H1 (cell line): ENCODE data around the gene CCL24. TPM values are rescaled to one million over a fixed set of nuclear protein-coding genes. Genes with fewer than 3 reads are reported as not detected.

Source experiments
- CTCF ChIA-PET: fragments of 300-600 bp; sonication (Branson Sonifier 250); formaldehyde crosslinking; loops from one replicate; lab custom pipeline; 2021; ENCODE audit not compliant: partially characterized antibody; lab: Charles Lee
- POLR2A ChIA-PET: fragments of 300-600 bp; sonication (Branson Sonifier 250); formaldehyde crosslinking; loops from one replicate; lab custom pipeline; 2021; ENCODE audit warnings: inconsistent platforms; ENCODE audit not compliant: partially characterized antibody; lab: Charles Lee
- DNase-seq, 2 experiments: peaks; one replicate each; pipeline versions ENCODE4 v3.0.0 to v3.0.0-alpha.2; 2010 to 2022; ENCODE audit warnings: low spot score in 2 of 2, low read depth in 1 of 2, mixed read lengths in 1 of 2
- FAIRE-seq: peaks from 2 replicates; lab custom pipeline; 2011; peaks lifted over from hg19 to GRCh38; lab: Jason Lieb, UNC
- H2AFZ ChIP-seq: 2 replicates; pipeline ENCODE4 v1.8.1; 2012; ENCODE audit warnings: low read length, inconsistent platforms
- H2AK5ac ChIP-seq: 2 replicates; pipeline ENCODE4 v1.6.1; 2013; ENCODE audit warnings: low read depth, low read length
- H2BK120ac ChIP-seq: replicated peaks from 2 replicates; pipeline ENCODE3; 2013; ENCODE audit warnings: low read depth, low read length, inconsistent platforms
- H2BK12ac ChIP-seq: 2 replicates; pipeline ENCODE4 v1.6.1; 2013; ENCODE audit warnings: low read depth, low read length
- H2BK15ac ChIP-seq: 2 replicates; pipeline ENCODE4 v1.6.1; 2013; ENCODE audit warnings: low read length
- H2BK20ac ChIP-seq: 2 replicates; pipeline ENCODE4 v1.6.1; 2013; ENCODE audit warnings: low read length
- H2BK5ac ChIP-seq: 2 replicates; pipeline ENCODE4 v1.6.1; 2013; ENCODE audit warnings: low read depth, low read length
- H3K14ac ChIP-seq: 2 replicates; pipeline ENCODE4 v1.6.1; 2013; ENCODE audit warnings: inconsistent platforms; ENCODE audit not compliant: insufficient read length
- H3K18ac ChIP-seq: 2 replicates; pipeline ENCODE4 v1.6.1; 2013; ENCODE audit warnings: low read length; ENCODE audit errors: extremely low read depth
- H3K23ac ChIP-seq: 2 replicates; pipeline ENCODE4 v1.6.1; 2013; ENCODE audit warnings: inconsistent platforms; ENCODE audit not compliant: insufficient read length
- H3K23me2 ChIP-seq: 2 replicates; pipeline ENCODE4 v1.6.1; 2013; ENCODE audit warnings: low read depth, low read length
- H3K27ac ChIP-seq: 2 replicates; pipeline ENCODE4 v1.6.1; 2011; ENCODE audit warnings: low read depth, low read length, inconsistent platforms
- H3K27me3 ChIP-seq, 4 experiments: replicated peaks in 1 of 4; 1 replicate in 1 of 4; 2 replicates in 3 of 4; pipeline versions ENCODE4 v1.6.1 to v1.8.1; 2011 to 2013; ENCODE audit warnings: low read length in 3 of 4, mild to moderate bottlenecking in 3 of 4, inconsistent platforms in 2 of 4, mixed read lengths in 2 of 4, moderate library complexity in 1 of 4; ENCODE audit not compliant: control insufficient read depth in 3 of 4, insufficient read depth in 3 of 4; ENCODE audit errors: extremely low read depth in 1 of 4
- H3K36me3 ChIP-seq, 4 experiments: 2 replicates each; pipeline versions ENCODE4 v1.6.1 to v1.8.1; 2011 to 2013; ENCODE audit warnings: mild to moderate bottlenecking in 4 of 4, low read length in 3 of 4, moderate library complexity in 2 of 4, control low read depth in 1 of 4, inconsistent platforms in 1 of 4; ENCODE audit not compliant: insufficient read depth in 4 of 4, control insufficient read depth in 2 of 4
- H3K4ac ChIP-seq: replicated peaks from 2 replicates; pipeline ENCODE3; 2013; ENCODE audit warnings: low read length, low read depth, mixed read lengths, inconsistent platforms; ENCODE audit not compliant: insufficient read length
- H3K4me1 ChIP-seq, 4 experiments: replicated peaks in 1 of 4; 1 replicate in 1 of 4; 2 replicates in 3 of 4; pipeline versions ENCODE4 v1.6.1 to v1.8.1; 2011 to 2013; ENCODE audit warnings: low read length in 3 of 4, inconsistent platforms in 2 of 4, mixed read lengths in 1 of 4; ENCODE audit not compliant: insufficient read depth in 4 of 4, control insufficient read depth in 3 of 4
- H3K4me2 ChIP-seq, 2 experiments: 2 replicates each; pipeline versions ENCODE4 v1.6.1 to v1.8.1; 2011 to 2013; ENCODE audit warnings: low read depth in 2 of 2, low read length in 2 of 2, control low read depth in 1 of 2, inconsistent platforms in 1 of 2, mild to moderate bottlenecking in 1 of 2; ENCODE audit not compliant: insufficient read depth in 1 of 2
- H3K4me3 ChIP-seq, 4 experiments: fragments of 200-600, 300-600 bp in 1 of 4; sonication (generic), shearing (Covaris generic), sonication (Bioruptor Twin) in 1 of 4; 2 replicates each; pipeline versions ENCODE4 v1.5.1 to v1.8.1; 2011 to 2016; ENCODE audit warnings: low read length in 4 of 4, low read depth in 3 of 4, control low read depth in 2 of 4, inconsistent platforms in 2 of 4, mild to moderate bottlenecking in 2 of 4, mixed read lengths in 1 of 4, moderate library complexity in 1 of 4; ENCODE audit not compliant: insufficient read depth in 2 of 4; ENCODE audit errors: extremely low read depth in 1 of 4
- H3K56ac ChIP-seq: replicated peaks from 2 replicates; pipeline ENCODE3; 2013; ENCODE audit warnings: low read depth, mild to moderate bottlenecking, mixed read lengths, low read length, inconsistent platforms; ENCODE audit not compliant: insufficient read length
- H3K79me1 ChIP-seq: 2 replicates; pipeline ENCODE4 v1.6.1; 2013; ENCODE audit warnings: low read depth, low read length, control low read depth
- H3K79me2 ChIP-seq, 2 experiments: 2 replicates each; pipeline versions ENCODE4 v1.6.1 to v1.8.1; 2012 to 2013; ENCODE audit warnings: low read length in 2 of 2, mild to moderate bottlenecking in 2 of 2, inconsistent platforms in 1 of 2; ENCODE audit not compliant: insufficient read depth in 2 of 2, control insufficient read depth in 1 of 2
- H3K9ac ChIP-seq, 4 experiments: replicated peaks in 1 of 4; 1 replicate in 1 of 4; 2 replicates in 3 of 4; pipeline versions ENCODE4 v1.6.1 to v1.8.1; 2011 to 2013; ENCODE audit warnings: low read depth in 3 of 4, low read length in 3 of 4, control low read depth in 2 of 4, mild to moderate bottlenecking in 2 of 4, moderate library complexity in 2 of 4, inconsistent platforms in 1 of 4; ENCODE audit errors: extremely low read depth in 1 of 4
- H3K9me3 ChIP-seq, 2 experiments: 2 replicates each; pipeline versions ENCODE4 v1.6.1 to v1.8.1; 2012 to 2013; ENCODE audit warnings: mild to moderate bottlenecking in 2 of 2, moderate library complexity in 2 of 2, control low read depth in 1 of 2, inconsistent platforms in 1 of 2, low read depth in 1 of 2, low read length in 1 of 2, mixed read lengths in 1 of 2; ENCODE audit not compliant: insufficient read depth in 2 of 2
- H4K20me1 ChIP-seq, 2 experiments: replicated peaks in 1 of 2; 2 replicates each; pipeline versions ENCODE3 to v1.8.1; 2011 to 2013; ENCODE audit warnings: inconsistent platforms in 2 of 2, low read length in 2 of 2, mild to moderate bottlenecking in 1 of 2; ENCODE audit not compliant: insufficient read depth in 2 of 2, control insufficient read depth in 1 of 2
- H4K5ac ChIP-seq: 2 replicates; pipeline ENCODE4 v1.6.1; 2013; ENCODE audit warnings: low read length, low read depth, mixed read lengths, inconsistent platforms; ENCODE audit not compliant: insufficient read length
- H4K8ac ChIP-seq: 2 replicates; pipeline ENCODE4 v1.8.0; 2013; ENCODE audit warnings: mild to moderate bottlenecking, moderate library complexity, low read length, inconsistent platforms; ENCODE audit not compliant: insufficient read depth; ENCODE audit errors: extremely low read depth
- H4K91ac ChIP-seq: replicated peaks from 2 replicates; pipeline ENCODE3; 2013; ENCODE audit warnings: low read length, mixed read lengths, inconsistent platforms; ENCODE audit not compliant: insufficient read length
- WGBS, 2 experiments: shearing (Covaris generic) in 1 of 2; methylation state at CpG; one replicate each; pipeline versions ENCODE4 v1.1.6 to v1.1.7; 2013 to 2015; ENCODE audit warnings: low lambda C conversion rate in 2 of 2, mixed read lengths in 2 of 2, inconsistent platforms in 1 of 2, low coverage in 1 of 2, missing lambda C conversion rate in 1 of 2; ENCODE audit not compliant: insufficient replicate concordance in 2 of 2, insufficient coverage in 1 of 2, insufficient read length in 1 of 2; ENCODE audit errors: extremely low coverage in 1 of 2, missing lambda C conversion rate in 1 of 2; 5-methylcytosine and 5-hydroxymethylcytosine counted together
- long read RNA-seq, 2 experiments: library from RNA in 1 of 2; library from capped mRNA in 1 of 2; stranded (forward); transcript quantifications; one replicate each; pipeline ENCODE4 v2.0.0, GENCODE V29; 2021; ENCODE audit warnings: inconsistent platforms in 1 of 2
- polyA minus RNA-seq, 3 experiments: library from RNA; depleted of rRNA, polyadenylated mRNA; stranded (reverse); fragments of >200 nt; gene quantifications; 1 replicate in 2 of 3; 2 replicates in 1 of 3; pipeline ENCODE4 v1.2.3, GENCODE V29; 2011
- polyA plus RNA-seq, 7 experiments: library from polyadenylated mRNA; depleted of rRNA in 3 of 7; stranded (reverse) in 5 of 7; unstranded in 2 of 7; fragments of >200 nt in 5 of 7; fragments of 200-250 nt in 2 of 7; gene quantifications; 1 replicate in 5 of 7; 2 replicates in 1 of 7; 4 replicates in 1 of 7; pipeline versions ENCODE4 v1.2.1 to v1.2.3, GENCODE V29; 2011 to 2013; ENCODE audit warnings: missing spikeins in 2 of 7, mixed read lengths in 2 of 7
- total RNA-seq: library from RNA; stranded (reverse); fragmentation: NEBNext Ultra II Directional; extraction: Animal tissue kit (Norgen Biotek cat#: 25700); gene quantifications from 2 replicates; pipeline ENCODE4 v1.2.1, GENCODE V29; 2021

Gene CCL24
- total RNA-seq (not detected in 2 replicates), polyA plus RNA-seq (2011; rRNA removed) (not detected in 2 replicates), polyA minus RNA-seq (2011; rRNA and poly(A)+ RNA removed) (not detected in 2 replicates)
- polyA plus RNA-seq (2011; cell fraction: cytosol; rRNA removed), result not detected
- not detected for polyA plus RNA-seq (2011; cell fraction: nucleus; rRNA removed)
- not detected in 4 replicates for polyA plus RNA-seq (2012, experiment 1 of 2)
- not detected for polyA plus RNA-seq (2012, experiment 2 of 2)
- not detected for polyA plus RNA-seq (2013, experiment 1 of 2)
- polyA plus RNA-seq (2013, experiment 2 of 2), result not detected
- not detected for polyA minus RNA-seq (2011; cell fraction: cytosol; rRNA and poly(A)+ RNA removed)
- not detected for polyA minus RNA-seq (2011; cell fraction: nucleus; rRNA and poly(A)+ RNA removed)
- long read RNA-seq, experiment 1, result 0 reads
- long read RNA-seq, experiment 2, result 0 reads

DNA sequence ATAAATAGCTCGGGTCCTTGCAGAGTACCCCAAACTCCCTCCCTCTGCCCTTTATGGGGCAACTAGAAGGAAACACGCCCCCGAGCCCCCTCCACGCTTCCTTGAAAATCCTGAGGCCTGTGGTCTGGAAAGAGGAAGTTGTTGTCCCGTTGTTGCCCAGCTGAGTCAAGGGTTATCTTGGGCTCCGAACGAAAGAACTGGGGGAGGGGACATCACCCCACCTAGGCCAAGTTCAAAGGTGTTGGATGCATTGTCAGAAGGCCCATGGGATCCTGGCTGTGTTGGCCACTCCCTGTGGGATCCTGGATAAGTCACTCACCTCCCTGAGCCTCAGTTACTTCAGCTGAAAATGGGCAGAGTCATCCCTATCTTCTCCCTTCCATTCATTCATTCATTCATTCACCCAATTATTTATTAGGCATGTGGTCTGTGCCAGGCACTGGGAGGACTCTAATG lies at the start of gene CCL24:
Gene CCL24 (minus strand): TSS at position 26 of the 456 bp plus-strand sequence. CDS start 91 bp downstream, outside the sequence.
- H3K4me2 ChIP-seq, result no peak within 1 kb of the TSS
- H2AK5ac ChIP-seq, result no peak within 1 kb of the TSS
- no peaks in the 10 kb centered on the region for H3K79me1 ChIP-seq
- no peak within 1 kb of the TSS for H3K23ac ChIP-seq
- H4K91ac ChIP-seq, result no peak within 1 kb of the TSS
- H3K23me2 ChIP-seq, result no peaks in the 10 kb centered on the region
- ChIA-PET CTCF (interaction anchor here (1.9 kb wide), 1 partner anchor 15 kb away, joined by 7 read pairs; no protein-coding TSS in a partner anchor), POLR2A (no interaction called here)
- H2BK20ac ChIP-seq, result no peak within 1 kb of the TSS
- no peaks in the 10 kb centered on the region for H3K9me3 ChIP-seq
- no peaks in the 10 kb centered on the region for H3K36me3 ChIP-seq
- H2BK15ac ChIP-seq, result peak within 1 kb of the TSS; percentile 72; the same call in 1 of the 2 replicates
- 90% methylated on average over 7 of the region's 7 CpGs; no CpG with 5 or more reads in 1 of the 2 experiments for WGBS, 2 experiments
- H2BK5ac ChIP-seq, result no peak within 1 kb of the TSS
- no peak within 1 kb of the TSS for H2BK120ac ChIP-seq
- H4K20me1 ChIP-seq, result peaks cover 0 to 1% of the 10 kb centered on the region in 2 experiments
- H3K4me1 ChIP-seq, result peaks cover 0 to 3% (median 0%) of the 10 kb centered on the region in 4 experiments; a peak in 1 of 7 replicates
- no peak within 1 kb of the TSS for H3K9ac ChIP-seq
- no peak within 1 kb of the TSS for H2AFZ ChIP-seq
- H3K4me3 ChIP-seq, result no peak within 1 kb of the TSS
- H3K4ac ChIP-seq, result no peak within 1 kb of the TSS
- H3K18ac ChIP-seq, result no peak within 1 kb of the TSS
- DNase-seq (no peak), FAIRE-seq (no peak)
- no peak within 1 kb of the TSS for H2BK12ac ChIP-seq
- no peak within 1 kb of the TSS for H4K5ac ChIP-seq
- no peak within 1 kb of the TSS for H3K56ac ChIP-seq
- no peak within 1 kb of the TSS for H3K14ac ChIP-seq
- no peak within 1 kb of the TSS for H3K27ac ChIP-seq
- peak within 1 kb of the TSS; percentile 25; the same call in 1 of the 2 replicates for H4K8ac ChIP-seq
- H3K27me3 ChIP-seq, result no peaks in the 10 kb centered on the region; a peak in 2 of 7 replicates
- H3K79me2 ChIP-seq, result no peaks in the 10 kb centered on the region
